Fibroblast of skin of back (primary cell): Measurements from ENCODE around the gene MRGPRF.
A peak's percentile ranks its signal among the peaks of the same experiment; 100 is the strongest.

ENCODE experiments used
- DNase-seq: peaks from one replicate; pipeline ENCODE4 v3.0.0-alpha.2; 2013

Gene MRGPRF

GRCh38 chr11:69050592-69051380 is 37.7 kb upstream of the MRGPRF start:
- no peak for DNase-seq

- peak; percentile 8 for DNase-seq
These were observed 36.4 kb upstream of the MRGPRF start for GRCh38 chr11:69049490-69049867.

- DNase-seq = peak; percentile 95
These were observed 35.8 kb upstream of the MRGPRF start, which contains the start of gene TPCN2 for GRCh38 chr11:69048694-69049489. Gene TPCN2, plus strand, starts transcription at chr11:69048932. Its CDS starts 66 bp downstream, at chr11:69048998.

GRCh38 chr11:69048031-69048693 is 35.1 kb upstream of the MRGPRF start:
- DNase-seq = peak; percentile 59

- peak; percentile 80 for DNase-seq
These were observed 31.3 kb upstream of the MRGPRF start for GRCh38 chr11:69044111-69045013.

GRCh38 chr11:69041516-69041915 is 28.5 kb upstream of the MRGPRF start:
- no peak for DNase-seq

- DNase-seq = peak; percentile 92
These were observed 27.7 kb upstream of the MRGPRF start for GRCh38 chr11:69040581-69041260.

- DNase-seq = peak; percentile 20
These were observed 27.0 kb upstream of the MRGPRF start for GRCh38 chr11:69040051-69040450.

GRCh38 chr11:69039501-69039900 is 26.5 kb upstream of the MRGPRF start:
- DNase-seq = peak; percentile 15

GRCh38 chr11:69037544-69037943 is 24.5 kb upstream of the MRGPRF start:
- DNase-seq = no peak

- DNase-seq = no peak
These were observed 24.0 kb upstream of the MRGPRF start for GRCh38 chr11:69037074-69037473.

GRCh38 chr11:69035946-69036340 is 22.9 kb upstream of the MRGPRF start:
- DNase-seq = peak; percentile 63

GRCh38 chr11:69035150-69035945 is 22.3 kb upstream of the MRGPRF start:
- no peak for DNase-seq

- no peak for DNase-seq
These were observed 21.2 kb upstream of the MRGPRF start for GRCh38 chr11:69034123-69034867.

- no peak for DNase-seq
These were observed 20.4 kb upstream of the MRGPRF start for GRCh38 chr11:69033431-69033830.

- DNase-seq = no peak
These were observed 19.8 kb upstream of the MRGPRF start for GRCh38 chr11:69032833-69033232.

- DNase-seq = no peak
These were observed 17.3 kb upstream of the MRGPRF start for GRCh38 chr11:69030301-69030700.

- DNase-seq = no peak
These were observed 14.8 kb upstream of the MRGPRF start for GRCh38 chr11:69027704-69028372.

- no peak for DNase-seq
These were observed 11.5 kb upstream of the MRGPRF start for GRCh38 chr11:69024509-69024908.
